ENCODE measurements around the gene SCMH1.

Gene SCMH1

DNA sequence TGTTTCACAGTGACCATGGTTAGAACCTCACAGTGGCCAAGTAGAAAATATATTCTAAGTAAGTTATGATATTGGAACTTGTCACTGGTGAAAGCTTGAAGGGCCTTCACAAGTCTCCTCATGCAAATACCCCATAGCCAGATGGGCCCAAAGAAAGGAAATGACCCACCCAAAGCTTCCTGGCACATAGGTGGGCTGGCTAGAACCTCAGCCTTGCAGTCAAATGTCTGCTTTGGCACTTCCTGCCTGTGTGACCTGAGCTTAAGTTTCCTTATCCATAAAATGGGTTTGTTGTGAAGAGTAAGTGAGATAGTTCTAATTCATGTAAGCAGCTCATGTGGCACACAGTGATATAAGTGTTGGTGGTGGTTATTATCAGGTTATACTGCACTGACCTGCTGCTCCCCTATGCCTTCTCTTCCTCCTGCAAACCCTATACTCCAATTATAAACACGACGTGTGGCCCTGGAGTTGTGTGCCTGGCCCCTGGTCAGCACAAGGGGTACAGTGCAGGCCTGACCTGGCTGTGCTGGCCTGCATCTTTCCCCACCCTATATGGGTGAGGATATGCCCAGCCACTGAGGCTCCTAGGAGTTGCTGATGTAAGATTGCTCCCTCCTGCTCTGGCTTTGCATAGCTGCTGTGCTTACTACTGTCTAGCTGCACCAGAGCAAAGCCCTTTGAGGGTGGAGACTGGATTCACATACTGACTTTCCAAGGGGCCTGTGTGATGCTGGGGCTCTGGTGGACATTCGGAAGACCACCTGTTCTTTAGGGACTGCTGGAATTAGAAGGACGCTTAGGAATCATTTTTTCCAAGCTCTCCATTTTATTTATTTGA is 215.9 kb downstream of the SCMH1 start:
- no peak for DNase-seq (ENCODE audit: low spot score)

DNA sequence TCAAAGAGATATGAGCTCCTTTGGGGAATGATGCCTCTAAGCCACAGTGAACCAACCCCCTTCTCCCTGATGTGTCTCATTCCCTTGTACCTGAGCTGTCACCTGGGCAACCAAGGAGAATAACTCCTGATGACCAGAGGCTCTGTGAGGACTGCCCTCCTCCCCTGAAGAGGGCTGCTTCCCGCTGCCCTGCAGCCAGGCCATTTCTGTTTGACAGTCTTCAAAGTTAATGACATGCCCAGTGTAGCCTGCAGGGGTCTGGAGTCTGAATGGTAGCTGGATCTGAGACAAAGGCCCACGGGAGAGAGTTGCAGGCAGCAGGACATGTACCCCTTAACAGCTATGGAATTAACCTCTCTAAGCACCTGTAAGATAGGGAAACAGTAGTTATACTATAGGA is 217.2 kb downstream of the SCMH1 start:
- no peak for DNase-seq (ENCODE audit: low spot score)

DNA sequence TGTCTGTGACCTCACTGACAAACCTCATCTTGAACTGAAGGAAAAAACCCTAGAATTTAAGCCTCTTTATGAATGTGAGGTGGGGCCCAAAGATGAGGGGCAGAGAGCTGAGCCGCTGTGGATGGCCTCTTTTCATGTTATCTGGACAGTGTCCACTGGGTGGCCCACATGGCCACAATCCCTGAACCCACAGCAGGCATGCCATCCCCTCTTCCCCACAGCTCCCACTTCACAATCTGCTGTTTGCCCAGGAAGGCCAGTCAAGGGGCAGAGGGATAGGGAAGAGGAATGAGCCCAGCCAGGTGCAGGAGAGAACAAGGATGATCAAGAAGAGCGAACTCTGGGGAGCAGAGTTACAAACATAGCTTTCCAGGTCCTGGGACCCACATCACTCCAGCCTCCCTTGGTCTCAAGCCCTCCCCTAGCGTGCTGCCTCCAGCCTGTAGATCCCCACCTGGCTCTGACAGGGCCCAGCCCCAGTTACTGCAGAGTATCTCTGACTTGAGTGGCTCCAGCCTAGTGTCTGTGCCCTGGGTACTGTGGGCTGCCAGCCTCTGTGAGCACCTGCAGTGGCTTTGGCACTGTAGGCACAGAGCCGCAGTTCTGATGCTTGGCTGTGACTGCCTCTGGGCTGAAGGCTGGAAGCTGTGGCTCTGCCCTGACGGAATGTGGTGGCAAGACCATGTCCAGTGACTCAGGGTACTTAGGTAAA is 218.7 kb downstream of the SCMH1 start:
- peak; percentile 66 for DNase-seq (ENCODE audit: low spot score)

DNA sequence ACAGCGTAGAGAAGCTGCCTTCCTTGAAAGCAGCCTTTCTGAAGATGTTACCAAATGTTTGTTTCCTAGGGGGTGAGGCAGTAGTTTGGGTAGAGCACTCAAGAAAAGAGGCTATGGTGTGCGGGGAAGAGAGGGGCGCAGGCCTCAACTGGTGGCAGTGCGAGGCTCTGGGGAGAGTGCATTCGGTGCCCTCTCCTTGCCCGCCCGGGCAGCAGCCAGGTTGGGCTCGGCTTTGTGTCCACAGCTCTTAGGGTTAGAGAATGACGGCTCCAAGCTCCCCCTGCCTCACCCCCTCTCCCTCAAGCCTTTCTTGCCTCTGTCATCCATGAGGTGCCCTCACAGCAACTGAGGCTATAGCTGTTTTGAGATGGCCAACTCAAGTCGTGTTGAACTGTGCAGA is 219.7 kb downstream of the SCMH1 start:
- no peak for DNase-seq (ENCODE audit: low spot score)

DNA sequence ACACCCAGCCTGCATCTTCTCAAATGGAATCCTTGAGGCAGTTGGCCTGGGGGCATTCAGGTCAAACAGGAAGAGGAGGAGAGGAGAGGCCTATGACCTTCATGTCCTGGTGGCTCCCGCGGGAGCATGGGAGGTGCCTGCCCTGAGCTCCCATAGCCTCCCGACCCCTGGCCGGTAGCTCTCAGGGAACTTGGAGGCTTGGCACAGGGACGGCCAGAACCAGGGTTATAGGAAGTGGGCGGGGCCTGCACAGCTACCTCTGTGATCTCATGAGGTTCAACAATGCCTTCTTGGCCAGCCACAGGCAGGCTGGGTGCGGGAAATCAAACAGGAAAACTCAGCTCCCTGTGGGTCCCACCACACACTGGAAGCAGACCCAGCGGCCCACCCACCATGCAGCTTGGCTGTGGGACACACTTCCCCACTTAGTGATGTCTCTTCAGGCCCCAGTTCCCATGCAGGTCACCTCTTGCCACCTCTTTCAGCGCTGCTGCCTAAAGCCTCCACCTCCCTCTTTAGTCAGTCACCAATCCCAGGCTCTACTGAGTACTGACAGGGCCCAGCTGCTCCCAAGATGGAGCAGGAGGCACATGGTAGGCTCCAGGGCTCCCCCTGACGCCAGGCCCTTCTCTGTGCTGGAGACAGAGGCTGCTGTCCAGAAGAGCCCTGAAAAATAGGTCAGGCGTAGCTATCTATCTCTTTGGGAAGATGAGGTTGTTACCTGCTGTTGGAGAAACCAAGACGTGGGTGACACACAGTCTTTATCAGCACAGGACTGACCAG is 220.4 kb downstream of the SCMH1 start, which contains the start of gene SLFNL1:
Gene SLFNL1 (minus strand): TSS at position 200 of the 783 bp plus-strand sequence. CDS start 1,065 bp downstream, outside the sequence.
- peak; percentile 65 for DNase-seq (ENCODE audit: low spot score)

DNA sequence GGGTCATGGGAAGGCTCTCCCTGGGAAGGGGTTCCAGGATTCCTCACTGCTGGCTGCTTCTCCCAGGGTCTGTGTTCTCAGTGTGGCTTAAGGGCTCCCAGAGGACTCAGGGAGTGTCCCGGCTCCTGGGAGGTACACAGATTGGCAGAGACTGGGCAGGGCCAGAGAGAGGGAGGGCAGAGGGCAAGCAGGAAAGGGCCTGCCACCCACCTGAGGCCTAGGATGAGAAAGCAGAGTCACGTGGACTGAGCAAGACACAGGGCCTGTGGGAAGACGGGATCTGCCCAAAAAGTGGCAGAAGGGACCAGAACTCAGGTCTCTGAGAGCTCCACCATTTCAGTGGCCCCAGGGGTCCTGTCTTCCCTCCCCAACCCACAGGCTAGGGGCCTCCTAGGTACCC is 221.5 kb downstream of the SCMH1 start:
- no peak for DNase-seq (ENCODE audit: low spot score)

DNA sequence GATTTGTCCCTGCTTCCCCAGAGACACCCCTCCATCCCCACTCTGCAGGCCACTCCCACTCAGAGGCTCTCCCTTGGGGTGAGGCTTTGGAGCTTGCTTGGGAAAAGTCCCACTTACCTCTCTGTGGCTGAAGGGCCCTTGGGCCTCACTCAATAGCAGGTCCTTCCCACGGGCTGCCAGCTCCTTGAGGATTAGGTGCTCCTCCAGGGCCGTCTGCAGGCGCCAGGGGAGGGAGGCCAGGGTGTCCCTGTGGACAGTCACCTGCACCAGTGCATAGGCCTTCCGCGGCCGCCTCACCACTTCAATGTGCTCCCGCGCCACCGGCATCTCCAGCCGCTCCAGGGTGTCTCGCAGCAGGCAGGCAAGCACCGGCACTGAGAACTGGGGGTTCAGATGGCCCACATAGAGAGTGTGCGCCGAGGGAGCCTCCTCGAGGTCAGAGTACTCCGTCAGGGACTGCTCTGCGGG is 222.0 kb downstream of the SCMH1 start:
- no peak for DNase-seq (ENCODE audit: low spot score)

DNA sequence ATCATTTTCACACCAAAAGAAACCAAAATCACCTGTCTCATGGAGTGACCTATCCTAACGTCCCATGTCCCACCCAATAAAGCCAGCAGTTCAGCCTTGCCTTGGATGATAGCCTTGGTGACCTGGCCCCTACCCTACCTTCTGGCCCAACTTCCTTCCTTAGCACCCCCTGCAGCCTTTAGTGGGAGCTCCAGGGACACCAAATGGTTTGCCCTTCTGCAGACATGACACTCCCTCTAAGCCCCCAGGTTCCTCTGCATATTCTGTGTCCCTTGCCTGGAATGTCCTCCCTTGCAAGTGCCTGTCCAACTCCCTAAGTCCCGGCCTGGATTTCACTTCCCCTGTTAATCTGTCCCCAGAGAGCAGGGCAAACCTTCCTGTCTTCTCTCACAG is 222.8 kb downstream of the SCMH1 start:
- DNase-seq (ENCODE audit: low spot score), result no peak

DNA sequence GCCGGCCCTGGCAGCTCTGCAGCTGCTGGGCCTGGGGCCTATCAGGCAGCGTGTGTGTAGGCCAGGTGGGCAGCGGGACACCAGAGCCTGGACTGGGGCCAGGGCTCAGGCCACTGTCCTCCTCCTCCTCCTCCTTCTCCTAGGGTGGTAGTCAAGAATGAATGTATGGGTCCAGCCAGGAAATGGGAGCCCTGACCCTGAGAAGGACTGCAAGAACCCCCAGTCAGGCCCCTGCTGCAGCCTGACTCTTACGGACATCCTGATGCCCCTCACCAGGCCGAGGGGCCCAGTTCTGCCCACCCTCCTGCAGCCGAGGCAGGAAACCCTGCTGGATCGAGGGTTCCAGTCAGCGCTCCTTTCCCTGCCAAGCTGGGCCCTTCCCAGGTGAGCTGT is 224.1 kb downstream of the SCMH1 start:
- DNase-seq (ENCODE audit: low spot score), result no peak

DNA sequence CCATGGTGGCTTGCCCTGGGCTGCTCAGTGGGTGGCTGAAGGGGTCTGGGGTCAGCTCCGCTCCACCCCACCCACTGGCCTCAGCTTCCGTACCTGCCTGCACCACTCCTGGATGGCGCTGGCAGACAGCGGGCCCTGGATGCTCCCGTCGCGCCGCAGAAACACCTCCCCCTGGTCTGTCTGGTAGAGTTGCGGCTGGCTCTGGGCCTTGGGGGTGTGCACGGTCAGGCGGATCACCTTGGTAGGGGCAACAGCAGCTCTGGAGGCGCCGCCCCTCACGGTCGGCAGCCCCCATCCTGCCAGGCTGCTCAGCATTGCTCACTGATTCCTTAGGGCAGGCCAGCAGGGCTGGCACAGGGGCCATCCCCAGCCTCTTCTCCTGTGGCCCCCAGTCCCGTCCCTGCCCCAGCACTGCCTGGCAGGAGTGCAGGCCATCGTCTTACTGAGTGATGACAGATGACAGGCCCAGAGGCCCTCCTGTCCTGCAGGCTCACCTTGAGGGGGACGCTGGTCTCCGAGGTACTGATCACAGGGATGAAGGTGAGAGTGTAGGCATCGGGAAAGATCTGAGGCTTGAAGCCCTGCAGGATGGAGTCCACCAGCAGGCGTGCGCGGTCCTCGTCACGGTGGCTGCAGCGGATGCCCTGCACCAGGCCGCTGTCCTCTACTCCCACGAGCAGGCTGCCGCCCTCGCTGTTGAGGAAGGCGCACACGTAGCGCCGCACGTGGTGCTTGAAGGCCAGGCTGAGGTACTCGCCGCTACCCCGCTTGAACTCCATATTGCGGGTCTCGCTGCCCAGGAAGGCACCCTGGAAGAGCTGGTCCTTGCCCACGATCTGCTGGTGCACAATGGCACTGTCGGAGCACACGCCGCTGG is 224.7 kb downstream of the SCMH1 start:
- no peak for DNase-seq (ENCODE audit: low spot score)

DNA sequence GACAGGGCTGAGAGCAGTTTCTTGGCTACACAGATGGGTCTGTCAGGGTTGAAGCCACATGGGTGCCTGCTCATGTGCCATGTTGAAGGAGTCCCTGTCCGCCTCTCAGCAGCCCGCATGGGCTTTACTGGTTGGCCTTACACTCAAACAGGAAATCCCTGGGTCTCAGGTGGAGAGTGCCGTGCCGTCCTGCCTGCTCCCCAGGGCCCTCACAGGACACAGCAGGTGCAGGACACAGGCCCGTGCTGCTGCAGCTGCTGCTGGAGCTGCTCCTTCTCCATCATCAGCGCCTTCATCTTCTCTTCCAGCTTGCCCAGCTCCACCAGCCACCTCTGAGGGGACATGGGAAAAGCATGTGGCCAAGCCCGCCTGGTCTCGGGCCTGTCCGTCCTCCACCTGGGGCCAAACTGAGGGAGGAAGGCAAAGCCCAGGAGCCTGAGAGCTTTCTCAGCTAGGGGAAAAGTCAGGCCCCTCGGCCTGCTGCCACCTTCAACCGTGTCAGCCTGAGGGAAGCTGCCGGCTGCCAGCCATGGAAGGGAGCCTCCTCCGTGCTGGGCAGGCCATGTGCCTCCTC is 226.1 kb downstream of the SCMH1 start:
- no peak for DNase-seq (ENCODE audit: low spot score)

DNA sequence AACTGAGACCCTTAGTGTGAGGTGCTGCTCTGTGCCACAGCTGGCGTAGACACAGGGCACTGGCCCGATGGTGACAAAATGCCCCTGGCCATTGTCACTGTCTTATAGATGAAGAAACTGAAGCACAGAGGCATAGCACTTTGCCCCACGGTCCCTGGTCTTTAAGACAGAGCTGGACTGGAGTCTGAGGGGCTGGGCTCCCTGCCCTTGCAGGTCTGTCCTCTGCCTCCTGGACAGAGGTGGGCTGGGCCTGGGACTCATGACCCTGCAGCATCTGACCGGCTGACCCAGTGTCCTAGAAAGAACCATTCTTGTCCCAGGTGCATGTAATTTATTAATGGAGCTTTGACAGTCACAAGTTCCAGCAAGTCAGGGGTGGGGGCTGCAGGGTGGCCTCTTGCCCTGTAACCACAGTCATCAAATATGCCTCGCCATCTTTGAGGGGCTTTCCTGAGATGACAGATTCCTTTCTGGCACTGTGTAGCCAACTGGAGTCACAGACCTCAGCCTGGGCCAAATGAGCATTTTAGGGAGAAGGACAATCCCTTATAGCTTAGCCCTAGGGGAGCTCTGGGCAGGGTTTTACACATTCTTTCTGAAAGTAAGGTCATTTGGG is 226.7 kb downstream of the SCMH1 start:
- no peak for DNase-seq (ENCODE audit: low spot score)

DNA sequence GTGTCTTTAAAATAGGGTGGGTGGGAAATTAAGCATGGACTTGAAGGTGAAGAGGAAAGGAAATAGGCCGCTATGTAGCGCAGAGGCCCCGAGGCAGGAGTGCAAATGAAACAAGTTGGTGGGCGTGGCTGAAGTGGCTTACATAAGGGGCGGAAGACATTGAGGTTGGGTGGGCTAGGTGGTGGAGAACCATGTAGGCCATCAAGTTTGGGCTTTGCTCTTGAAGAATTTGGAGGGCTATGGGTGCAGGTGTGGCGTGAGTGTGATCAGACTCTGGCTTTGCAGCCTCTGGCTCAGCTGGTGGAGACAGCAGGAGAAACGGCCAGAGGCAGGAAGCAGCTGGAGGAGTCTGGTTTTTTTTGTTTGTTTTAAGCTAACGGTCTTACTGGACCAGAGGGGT is 227.2 kb downstream of the SCMH1 start:
- DNase-seq (ENCODE audit: low spot score), result no peak

DNA sequence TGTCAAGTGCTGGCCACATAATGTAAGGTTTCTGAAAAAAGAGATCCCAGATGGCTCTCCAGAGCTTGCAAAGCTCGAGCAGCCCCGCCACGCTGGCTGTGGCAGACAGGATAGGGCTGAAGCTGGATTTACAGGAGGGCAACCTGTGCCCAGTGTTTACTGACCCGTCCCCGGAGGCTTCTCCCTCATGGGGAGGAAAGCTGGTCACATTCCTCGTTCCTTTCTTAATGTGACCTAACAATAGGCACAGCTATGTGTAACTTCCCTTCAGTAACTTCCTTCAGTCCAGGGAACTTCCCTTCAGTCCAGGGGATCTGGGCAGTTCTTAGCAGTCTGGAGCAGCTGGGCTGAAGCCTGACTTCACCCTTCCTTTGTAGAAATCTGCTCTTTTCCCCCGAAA is 228.3 kb downstream of the SCMH1 start:
- DNase-seq (ENCODE audit: low spot score), result no peak

DNA sequence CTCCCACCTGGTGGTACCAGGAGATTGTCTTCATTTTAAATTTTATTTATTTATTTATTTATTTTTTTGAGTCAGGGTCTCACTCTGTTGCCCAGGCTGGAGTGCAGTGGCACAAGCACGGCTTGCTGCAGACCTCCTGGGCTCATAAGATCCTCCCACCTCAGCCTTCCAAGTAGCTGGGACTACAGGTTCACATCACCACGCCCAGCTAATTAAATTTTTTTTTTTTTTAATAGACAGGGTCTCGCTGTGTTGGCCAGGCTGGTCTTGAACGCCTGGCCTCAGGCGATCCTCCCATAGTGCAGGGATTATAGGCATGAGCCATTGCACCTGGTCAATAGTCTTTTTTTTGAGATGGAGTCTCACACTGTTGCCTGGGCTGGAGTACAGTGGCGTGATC is 229.1 kb downstream of the SCMH1 start:
- no peak for DNase-seq (ENCODE audit: low spot score)

DNA sequence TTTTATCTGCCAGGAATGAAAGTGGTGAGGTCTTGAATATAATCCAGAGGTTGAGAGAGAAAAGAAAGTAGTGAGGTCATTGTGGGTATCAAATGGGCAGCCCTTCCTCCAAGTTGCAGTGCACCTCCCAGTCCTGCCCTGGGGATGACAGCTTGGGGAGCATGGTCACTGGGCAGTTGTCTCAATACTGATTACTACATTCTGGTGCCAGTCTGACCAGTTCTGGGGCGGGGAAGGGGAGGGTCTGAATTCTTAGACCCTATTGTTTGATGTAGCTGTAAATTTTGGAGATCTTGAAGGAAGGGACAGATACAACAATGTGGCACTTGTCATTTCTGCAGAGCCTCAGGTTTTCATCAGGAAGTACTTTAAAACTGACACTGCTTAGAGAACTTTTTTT is 231.8 kb downstream of the SCMH1 start:
- DNase-seq (ENCODE audit: low spot score), result no peak

DNA sequence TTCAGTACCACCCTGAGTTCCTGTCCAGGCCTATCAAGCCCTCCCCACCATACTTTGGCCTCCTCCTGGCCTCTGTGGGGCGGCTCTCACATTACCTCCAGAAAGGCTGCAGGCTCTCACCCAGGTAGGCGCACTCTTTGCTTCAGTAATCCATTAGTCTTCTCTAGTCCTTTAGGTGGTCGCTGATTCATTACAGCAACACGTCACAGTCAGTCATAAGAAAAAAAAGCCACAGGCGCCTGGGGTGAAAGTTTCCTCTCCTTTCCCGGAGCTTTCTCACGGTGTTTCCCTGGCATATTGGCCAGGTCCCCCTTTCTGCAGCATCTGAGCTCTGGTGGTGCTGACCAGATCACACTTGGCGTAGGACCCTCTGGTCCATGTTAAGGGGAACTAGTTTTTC is 232.6 kb downstream of the SCMH1 start:
- no peak for DNase-seq (ENCODE audit: low spot score)

DNA sequence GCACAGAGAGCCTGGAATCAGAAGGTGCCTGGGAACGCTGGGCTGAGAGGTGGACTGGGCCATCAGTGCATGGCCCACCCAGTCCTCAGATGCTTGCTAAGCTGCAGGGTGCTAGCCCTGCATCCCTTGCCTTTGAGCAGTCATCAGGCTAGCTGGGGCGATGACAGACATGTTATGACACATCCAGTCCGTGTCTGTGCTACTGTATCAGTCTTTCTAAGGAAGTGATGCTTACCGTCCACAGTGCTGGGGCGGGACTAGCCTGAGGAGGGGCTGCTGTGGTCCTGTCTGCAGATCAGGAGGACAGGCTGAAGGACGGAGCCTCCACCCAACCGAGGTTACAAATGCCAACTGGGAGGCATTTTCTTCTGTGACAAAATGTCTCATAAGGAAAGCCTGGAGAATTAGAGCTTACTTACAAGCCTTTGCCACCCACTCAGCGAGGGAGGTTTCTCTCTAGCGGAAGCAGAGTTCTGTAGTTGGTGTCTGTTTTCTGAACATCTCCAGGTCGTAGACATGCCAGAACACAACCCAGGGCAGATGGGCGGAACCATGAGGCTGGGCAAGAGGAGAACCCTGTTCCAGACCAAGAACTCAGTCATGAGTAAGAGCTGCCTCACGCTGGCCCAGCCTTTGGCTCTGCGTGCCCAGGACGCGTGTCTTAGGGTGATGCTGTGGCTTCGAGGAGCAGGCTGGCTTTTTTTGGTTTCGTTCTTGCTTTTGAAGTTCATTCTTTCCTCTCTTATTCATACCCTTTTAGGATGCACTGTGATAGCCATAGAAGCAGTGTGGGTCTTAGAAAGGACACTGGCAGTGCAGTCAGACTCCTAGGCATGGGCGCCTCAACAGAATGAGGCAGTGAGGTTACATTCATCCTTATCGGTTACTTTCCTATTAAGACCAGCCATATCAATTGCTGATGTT is 234.9 kb downstream of the SCMH1 start:
- no peak for DNase-seq (ENCODE audit: low spot score)

DNA sequence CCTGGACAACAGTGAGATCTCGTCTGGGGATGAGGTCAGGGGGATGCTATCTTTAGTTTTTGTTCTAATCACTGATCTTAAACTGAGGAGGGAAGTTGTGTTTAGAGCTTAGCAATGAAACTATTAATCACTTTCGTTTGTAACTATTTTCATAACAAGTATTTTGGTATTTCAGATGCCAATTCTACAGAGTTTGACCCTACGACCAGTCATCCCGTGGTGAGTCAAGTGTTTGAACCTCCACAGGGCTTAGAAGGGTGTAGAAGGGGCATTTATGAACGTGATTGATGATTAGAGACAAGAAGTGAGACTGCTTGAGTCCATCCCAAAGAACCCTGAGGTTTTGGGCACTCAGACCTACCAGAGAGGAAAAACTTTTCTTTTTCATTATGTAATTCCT is 236.2 kb downstream of the SCMH1 start:
- no peak for DNase-seq (ENCODE audit: low spot score)

Data from AG08396 (cell line).